Measurements from ENCODE around the gene FNDC8.

DNA sequence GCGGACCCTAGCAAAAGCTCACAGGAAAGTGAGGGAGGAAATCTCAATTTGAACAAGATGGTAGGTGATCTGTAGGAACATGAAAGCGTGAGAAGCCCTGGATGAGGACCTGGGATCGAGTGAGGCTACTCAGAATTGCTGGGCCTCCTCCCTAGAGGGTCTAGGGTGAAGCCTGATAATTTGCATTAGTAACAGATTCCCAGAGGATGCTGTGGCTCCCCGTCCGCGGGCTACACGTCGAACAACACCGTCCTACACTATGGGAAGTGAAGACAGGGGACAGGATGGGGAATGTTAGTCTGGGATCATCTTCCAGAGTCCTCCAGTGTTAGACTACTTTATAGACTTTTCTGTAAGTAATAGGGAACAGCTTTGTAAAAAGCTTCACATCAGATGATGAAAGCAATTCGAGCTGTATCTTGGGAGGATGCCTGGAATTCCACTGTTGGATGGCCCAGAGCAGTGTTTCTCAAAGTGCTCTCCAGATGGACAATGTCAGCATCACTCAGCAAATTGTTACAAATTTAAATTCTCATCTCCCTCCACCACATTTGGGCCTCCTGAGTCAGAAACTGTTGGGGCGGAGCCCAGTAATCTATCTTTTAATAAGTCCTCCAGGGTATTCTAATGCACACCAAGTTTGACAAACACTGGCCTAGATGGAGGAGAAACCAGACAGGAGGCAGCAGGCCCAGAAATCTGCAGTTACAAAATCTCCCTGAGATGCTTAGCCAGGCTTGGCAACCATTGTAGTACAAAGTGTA lies 6.5 kb downstream of the FNDC8 start:
- TF ChIP-seq, protein P1, sequence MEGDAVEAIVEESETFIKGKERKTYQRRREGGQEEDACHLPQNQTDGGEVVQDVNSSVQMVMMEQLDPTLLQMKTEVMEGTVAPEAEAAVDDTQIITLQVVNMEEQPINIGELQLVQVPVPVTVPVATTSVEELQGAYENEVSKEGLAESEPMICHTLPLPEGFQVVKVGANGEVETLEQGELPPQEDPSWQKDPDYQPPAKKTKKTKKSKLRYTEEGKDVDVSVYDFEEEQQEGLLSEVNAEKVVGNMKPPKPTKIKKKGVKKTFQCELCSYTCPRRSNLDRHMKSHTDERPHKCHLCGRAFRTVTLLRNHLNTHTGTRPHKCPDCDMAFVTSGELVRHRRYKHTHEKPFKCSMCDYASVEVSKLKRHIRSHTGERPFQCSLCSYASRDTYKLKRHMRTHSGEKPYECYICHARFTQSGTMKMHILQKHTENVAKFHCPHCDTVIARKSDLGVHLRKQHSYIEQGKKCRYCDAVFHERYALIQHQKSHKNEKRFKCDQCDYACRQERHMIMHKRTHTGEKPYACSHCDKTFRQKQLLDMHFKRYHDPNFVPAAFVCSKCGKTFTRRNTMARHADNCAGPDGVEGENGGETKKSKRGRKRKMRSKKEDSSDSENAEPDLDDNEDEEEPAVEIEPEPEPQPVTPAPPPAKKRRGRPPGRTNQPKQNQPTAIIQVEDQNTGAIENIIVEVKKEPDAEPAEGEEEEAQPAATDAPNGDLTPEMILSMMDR (IDR thresholded peaks at IDR 0.05): no peak
- no peak for TF ChIP-seq POLR2A (IDR thresholded peaks at IDR 0.05)

Data from vagina (tissue), 2 donors.